Left hindlimb (tissue), 1 donor: ENCODE measurements around the gene DAPK2.

Experiments used
- DNase-seq: peaks from one replicate; pipeline ENCODE4 v3.0.0-alpha.2; 2018

The DAPK2 gene

GRCh38 chr15:63939531-63940130 lies 106.7 kb downstream of the DAPK2 start:
- peak; percentile 48 for DNase-seq

DNA sequence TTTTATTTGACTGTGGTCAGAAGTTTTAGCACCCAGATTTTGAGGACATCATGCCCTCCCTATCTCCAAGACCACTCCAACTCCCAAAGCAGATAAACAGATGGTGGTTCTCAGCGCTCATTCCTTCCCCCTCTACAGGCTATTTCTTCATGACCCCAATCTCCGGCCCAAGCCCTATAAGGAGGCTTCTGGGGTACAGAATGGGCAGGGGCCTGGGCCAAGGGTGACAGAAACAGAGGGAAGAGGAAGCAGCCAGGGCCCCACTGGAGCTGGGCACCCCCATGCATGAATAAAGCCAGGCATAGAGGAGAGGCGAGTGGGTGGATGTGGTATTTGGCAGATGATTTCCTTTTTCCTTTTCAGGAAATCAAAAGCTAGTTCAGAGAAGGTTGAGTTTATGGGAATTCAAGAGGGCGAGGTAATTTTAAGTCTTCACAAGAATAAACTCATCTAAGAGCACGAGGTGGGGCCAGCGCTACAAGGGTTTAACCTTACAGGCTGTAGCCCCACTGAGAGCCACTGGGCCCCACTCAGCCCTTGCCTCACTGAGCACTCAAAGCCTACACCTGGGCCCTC lies 107.7 kb downstream of the DAPK2 start:
- no peak for DNase-seq

GRCh38 chr15:63933522-63933921 lies 112.8 kb downstream of the DAPK2 start:
- DNase-seq, result no peak

- DNase-seq, result no peak
Observed at GRCh38 chr15:63931556-63931955, 114.7 kb downstream of the DAPK2 start.

DNA sequence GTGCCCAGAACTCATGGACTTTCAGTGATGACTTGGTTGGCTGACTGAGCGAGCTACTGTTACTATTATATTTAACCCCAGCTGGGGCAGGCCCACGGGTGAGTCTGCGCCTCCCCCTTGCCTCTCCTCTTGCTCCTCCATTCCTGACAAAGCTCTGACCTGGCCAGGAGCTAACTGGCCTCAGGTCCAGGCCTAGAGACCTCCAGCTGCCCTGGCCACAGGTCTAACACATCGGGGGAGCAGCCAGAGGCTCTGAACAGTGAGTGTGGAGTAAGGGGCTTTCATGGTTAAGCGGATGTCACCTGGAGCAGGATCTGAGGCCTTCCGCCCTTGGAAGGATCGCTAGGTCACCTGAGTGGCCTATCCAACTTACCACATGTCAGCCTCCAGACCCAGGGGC lies 116.3 kb downstream of the DAPK2 start:
- DNase-seq, result no peak

DNA sequence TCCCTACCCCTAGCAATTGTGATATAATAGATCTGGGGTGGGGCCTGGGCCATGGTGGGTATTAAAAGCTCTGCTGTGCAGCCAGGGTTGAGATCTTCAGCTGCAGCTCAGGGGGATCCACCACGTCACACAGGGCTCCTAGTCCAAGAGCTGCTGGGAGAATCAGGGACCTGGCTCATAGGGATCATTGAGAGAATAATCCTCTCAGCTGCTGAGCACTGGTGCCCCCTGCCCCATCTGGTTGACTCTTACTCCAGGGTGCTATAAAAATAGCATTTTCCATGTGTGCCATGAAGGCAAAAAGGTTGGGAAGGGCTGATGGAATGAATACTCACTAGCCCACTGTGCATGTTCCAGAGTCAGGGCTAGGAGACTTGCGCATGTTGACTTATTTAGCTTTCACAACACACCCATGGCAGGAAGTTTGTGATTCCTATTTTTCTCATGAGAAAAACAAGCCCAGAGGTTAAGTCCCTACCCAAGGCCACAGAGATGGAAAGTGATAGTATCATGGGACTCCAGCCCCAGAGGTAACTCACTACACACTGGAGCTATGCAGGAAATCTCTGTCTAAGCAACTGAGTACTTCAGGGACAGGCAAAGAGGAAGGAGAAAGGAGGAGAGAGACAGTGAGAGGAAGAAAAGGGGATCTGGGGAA lies 118.0 kb downstream of the DAPK2 start:
- DNase-seq, result no peak

DNA sequence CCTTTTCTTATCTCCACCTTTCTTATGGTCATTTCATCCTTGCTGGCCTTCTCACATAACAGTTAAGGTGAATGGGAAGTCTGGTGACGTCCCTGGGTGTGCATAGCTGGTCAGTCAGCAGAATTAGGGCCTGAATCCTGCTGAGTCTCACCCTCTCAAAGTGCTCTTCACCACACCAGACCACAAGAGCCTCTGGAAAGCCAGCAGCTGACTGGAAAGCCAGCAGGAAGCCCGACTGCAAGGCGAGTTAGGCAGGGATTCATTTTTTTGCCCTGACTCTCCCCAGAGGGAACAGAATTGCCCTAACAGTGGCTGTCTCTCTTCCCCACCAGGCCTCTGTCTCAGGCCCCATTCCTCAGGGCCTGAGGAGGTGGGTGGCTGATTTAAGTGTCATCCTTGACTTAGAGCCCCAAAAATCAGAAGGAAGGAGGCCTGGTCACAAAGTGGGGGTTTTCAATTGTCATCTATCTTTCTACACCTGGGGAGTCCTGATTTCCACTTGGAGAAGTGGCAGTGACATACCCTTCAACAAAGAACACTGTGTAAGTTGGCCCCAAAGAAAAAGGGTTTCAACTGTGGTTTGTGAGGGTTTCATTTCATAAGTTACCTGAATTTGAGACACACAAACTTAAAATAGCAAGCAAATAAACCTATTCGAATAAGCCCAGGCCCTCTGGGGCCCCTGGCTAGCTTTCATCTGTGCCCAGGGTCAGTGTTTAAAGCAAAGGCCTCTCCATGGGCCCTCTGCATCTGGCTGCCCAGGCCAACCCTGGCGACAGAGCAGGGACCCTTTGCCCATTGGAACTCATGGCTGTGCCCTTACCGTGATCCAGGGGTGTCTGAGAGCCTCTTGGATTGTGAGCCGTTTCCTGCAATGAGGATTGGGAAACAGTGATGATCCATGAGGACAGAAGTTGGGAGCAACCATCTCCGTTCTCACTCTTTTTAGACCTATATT lies 122.0 kb downstream of the DAPK2 start:
- no peak for DNase-seq

DNA sequence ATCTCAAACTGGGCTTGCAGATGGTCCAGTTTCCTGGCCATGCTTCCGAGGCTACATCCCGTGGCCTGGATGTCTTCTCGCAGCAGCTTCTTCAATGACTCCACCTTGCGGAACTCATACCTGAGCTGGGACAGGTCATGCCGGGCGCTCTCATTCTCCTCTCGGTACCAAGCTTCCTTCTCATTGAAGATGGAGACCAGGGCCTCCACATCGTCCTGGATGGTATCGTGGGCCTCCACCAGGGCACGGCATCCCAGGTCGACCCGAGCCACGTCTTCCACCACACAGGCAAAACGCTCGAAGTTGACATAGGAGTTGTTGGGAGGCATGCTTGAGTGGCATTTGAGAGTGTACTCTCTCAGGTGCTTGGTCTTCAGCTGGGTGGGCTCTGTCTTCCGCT lies 123.4 kb downstream of the DAPK2 start:
- DNase-seq, result no peak

GRCh38 chr15:63922261-63922904 lies 123.9 kb downstream of the DAPK2 start:
- no peak for DNase-seq

DNA sequence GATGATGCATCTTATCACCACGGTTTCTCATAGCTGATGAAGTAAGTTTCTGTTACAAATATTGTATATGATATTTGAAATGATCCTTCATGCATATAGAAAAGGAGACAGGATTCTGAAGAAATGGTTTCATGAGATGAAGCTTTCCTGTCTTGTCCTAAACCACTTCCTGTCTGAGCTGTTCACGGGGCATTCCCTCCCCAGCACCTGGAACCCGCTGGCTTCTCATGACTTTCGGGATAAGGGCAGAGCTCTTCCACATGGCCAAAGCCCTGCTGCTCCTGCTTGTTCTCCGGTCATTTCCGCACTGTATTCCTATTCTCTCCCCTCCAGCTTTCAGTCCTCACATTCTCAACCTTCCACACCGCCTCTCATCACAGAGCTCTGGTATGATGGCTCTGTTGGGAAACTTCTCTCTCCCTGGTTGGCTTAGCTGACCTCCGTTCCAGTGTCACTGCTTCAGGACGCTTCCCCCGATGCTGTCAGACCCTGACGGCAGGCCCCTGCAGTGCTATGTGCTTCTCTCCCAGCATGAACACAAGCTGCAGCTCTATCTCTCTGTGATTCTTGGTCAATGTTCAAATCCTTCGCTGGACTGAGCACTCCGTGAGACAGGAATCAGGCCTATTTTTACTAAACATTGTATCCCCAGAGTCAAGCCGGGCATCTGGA lies 125.6 kb downstream of the DAPK2 start:
- no peak for DNase-seq

DNA sequence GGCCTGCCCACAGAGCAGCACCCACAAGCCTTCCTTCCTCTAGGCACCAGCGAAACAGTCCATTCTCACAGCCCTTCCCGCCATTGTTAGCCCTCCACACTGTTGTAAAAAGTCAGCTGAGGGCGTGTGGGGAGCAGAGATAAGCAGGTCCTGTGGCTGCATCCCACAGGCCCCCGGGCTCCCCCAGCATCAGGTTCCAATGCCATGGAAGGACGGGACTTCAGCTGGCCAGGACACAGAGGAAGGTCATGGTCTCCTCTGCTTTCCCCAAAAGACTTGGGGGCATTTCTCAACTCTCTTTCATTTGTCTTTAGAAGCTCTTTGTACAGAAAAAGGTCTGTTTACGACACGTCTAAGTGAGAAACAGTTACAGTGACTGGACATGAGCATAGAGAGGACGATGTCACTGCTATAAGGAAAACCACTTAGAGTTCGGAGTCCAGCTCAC lies 127.4 kb downstream of the DAPK2 start:
- DNase-seq, result no peak

DNA sequence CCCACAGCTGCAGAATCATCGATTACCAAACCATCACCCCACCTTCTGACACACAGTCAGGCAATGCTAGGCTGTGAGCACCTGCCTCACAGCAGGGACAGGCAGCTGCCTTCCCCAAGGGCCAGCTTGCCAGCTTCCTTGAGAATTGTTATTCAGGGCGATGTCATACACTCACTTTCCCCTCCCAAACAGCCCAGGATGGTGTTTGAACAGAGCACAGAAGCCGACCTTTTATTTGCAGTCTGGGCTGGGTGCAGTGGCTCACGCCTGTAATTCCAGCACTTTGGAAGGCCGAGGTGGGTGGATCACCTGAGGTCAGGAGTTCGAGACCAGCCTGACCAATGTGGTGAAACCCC lies 128.0 kb downstream of the DAPK2 start:
- no peak for DNase-seq

DNA sequence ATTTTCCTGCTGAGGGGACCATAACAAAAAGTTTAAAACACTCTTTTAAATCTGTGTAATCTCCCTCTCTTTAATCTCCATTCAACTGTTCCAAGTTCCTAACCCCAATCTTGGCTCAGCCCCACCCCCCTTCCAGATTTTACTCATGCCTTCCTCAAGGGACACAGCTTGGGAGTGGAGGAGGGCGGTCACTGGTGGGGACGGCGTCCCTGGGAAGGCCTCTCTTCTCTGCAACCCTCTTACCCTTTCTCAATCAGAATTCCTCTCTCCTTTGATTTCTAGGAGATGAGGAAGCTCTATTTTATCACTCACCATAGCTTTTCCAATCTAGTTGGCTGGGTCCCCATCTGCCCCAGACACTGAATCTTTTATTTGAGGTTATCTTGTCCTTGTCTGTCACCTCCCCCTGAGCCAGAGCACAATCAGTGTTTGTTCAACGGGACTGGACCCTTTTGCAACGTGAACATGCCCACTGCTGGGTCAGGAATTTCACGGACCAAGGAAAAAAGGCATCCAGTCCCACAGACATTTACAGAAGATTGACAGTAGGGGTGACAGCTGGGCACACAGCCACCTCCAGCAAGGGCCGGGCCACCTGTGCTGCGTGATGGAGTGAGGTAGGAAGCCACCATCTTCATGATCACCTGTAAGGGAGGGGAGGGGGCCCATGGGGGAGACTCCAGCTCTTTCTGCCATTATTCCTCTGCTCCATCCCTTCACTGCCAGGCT lies 128.5 kb downstream of the DAPK2 start:
- DNase-seq, result no peak

DNA sequence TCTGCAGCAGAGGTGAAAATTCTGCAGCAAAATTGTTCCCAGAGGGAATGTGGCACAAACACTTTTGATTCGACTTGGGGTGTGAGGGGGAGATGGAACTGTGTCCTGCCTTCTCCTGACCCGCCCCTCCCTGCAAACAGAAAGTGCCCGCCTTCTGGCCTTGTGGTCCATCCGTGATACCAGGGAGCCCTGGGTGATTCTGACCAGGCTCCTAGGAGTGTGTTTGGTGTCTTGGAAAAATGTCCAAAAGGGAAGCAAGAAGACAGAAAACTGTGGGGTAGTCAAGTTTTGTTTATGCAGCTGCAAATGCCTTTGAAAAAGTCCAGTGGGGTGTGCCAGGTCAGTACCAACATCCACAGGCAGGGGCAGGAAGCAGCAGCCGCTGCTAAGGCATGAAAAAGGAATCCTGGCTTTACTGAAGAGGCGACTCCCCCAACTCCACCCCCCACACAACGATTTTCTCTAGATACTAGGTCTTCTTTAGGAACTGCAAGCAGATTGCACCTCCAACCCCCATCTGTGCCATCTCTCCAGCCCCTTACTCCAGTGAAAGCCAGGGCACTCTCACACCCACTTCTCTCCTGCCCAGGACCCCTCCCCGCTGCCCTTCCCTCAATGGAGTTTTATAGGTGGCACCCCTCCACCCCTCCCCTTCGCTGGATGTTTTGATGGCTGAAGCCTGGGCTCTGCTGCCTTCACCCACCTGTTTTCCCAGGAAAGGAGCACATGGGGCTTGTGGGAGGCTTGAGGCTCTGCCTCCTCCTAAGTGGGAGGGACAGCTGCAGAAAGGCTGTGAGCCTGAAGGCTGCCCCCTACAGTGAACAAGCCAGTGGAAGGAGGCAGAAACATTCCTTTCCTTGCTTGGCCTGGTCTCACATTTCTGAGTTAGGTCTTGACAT lies 130.2 kb downstream of the DAPK2 start:
- DNase-seq, result no peak

DNA sequence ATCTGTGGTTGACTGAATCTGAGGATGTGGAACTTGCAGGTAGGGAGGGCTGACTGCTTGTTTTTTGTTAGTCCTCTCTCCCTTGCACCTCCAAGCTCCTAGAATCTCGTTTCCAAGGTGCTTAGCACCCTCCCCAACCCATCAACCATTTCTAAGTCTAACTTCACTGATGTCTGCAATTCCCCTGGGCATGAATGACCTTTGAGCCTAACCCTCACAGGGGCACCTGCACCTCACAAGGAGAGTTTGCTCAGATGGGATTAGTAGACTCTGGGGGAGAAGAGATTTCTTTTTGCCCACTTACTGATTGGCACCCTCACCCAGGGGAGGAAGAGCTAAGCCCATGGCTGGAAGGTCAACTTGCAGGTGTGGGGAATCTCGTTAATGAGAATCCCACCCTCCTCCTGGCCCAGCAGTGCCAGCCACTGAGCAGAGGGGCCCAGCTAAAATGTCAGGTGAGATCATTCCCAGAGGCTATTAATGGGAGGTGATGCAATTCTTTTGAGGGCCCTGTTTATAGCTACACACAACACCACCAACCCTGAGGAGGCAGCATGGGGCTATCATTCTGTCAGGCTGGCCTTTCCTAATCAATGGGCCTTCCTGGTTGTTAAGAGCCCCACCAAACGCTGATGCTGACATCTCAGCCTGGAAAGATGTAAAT lies 130.9 kb downstream of the DAPK2 start:
- no peak for DNase-seq

DNA sequence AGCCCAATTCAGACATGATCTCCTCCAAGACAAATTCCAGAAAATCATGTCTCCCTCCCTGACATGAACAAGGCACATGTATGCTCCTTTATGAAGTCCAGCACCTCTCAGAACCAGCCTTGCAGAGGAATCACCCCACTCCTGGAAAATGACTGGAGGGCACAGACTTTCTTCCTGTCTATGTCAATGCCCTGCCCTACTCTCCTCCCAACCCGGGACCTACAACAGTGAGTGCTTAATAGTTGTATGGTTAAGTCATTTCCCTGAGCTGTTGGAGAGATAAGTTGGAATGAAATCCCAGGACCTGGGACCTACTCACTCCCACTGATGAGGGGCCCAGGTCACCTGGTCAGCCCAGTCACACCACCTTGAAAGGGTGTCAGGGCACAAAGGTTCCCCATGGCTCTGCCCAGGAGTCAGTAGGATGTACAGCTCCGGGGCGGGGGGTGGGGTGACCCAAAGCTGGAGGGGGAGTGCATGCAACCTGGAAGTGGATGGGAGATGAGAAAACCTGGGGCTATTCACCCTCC lies 132.4 kb downstream of the DAPK2 start:
- DNase-seq, result no peak

DNA sequence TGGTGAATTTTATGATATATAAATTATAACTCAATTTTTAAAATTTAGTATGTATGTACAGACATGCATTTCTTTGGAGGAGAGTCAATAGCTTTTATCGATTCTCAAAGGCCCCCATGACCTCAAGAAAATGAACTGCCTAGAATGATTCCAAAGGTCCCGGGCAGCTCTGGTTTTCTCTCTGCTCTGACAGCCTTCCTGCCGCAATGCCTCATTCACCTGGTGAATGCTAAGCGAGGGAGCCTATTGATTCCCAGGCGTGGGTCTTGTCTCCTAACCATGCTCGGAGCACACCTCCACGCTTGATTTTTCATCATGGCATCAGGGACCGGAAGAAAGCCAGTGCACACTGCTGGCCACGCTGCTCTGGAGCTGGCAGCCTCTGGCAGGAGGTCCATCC lies 132.9 kb downstream of the DAPK2 start:
- no peak for DNase-seq

DNA sequence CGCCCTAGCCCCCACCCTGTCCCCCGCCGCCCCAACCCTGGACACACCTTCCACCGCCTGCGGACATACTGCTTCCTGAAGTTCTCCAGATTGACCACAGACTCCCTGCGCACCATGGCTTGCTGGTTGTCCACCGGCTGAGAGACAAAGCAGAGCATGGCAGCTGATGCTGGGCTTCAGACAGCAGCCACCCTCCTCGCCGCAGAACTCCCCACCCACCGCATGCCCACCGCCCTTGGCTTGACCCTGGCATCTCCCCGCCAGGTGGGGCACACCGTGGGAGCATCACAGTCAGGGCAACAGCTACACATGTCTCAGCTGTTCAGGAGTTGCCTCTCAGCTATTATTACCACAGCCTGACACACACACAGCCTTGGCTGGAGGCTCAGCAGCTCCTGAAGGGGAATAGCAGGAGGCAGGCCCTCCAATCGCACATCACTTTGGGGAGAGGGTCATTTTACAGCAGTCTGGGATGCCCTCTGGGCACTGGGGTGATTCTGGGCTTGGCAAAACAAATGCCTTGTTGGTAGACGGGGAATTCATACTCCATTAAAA lies 134.1 kb downstream of the DAPK2 start:
- no peak for DNase-seq

DNA sequence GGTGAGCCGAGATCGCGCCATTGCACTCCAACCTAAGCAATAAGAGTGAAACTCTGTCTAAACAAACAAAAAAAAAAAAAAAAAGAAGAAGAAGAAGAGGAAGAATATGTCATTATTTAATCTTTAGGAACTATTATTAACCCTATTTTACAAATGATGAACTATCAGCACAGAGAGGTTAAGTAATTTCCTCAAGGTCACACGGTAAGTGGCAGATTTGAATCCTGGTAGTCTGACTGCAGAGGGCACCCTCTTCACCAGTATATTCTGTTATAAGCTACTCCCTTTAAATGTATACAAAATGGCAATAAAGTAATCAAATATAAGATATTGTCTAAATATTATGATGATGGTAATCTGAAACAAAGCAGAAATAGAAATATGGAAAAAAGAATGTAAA lies 135.1 kb downstream of the DAPK2 start:
- DNase-seq, result no peak
